Endodermal cell (in vitro differentiated cells): Measurements from ENCODE around the gene PCNX1. TPM values are rescaled to one million over a fixed set of nuclear protein-coding genes. Genes with fewer than 3 reads are reported as not detected.
"Not testable (repeated sequence)": the region's sequence is repeated elsewhere in the genome, so short reads cannot be mapped to it uniquely, and the experiment has no call there.

ENCODE experiments used
- DNase-seq: peaks from one replicate; pipeline ENCODE4 v3.0.0-alpha.2; 2017
- H3K27ac ChIP-seq: 2 replicates; pipeline ENCODE4 v1.5.1; 2013; ENCODE audit warnings: mild to moderate bottlenecking, low read depth, low read length, moderate library complexity
- H3K27me3 ChIP-seq: 2 replicates; pipeline ENCODE4 v1.6.1; 2013; ENCODE audit warnings: mild to moderate bottlenecking, low read length, moderate library complexity; ENCODE audit not compliant: insufficient read depth, control insufficient read depth, poor library complexity, severe bottlenecking
- H3K36me3 ChIP-seq: 2 replicates; pipeline ENCODE4 v1.7.0; 2013; ENCODE audit warnings: mild to moderate bottlenecking, low read length, moderate library complexity; ENCODE audit not compliant: control insufficient read depth, insufficient read depth
- H3K4me1 ChIP-seq: one replicate; pipeline ENCODE4 v1.7.0; 2013; ENCODE audit warnings: low read length; ENCODE audit not compliant: control insufficient read depth, insufficient read depth
- H3K4me3 ChIP-seq: 2 replicates; pipeline ENCODE4 v1.5.1; 2013; ENCODE audit warnings: mild to moderate bottlenecking, low read length, moderate library complexity
- H3K9ac ChIP-seq: 2 replicates; pipeline ENCODE4 v1.6.1; 2013; ENCODE audit warnings: mild to moderate bottlenecking, low read length, moderate library complexity; ENCODE audit not compliant: poor library complexity, severe bottlenecking; ENCODE audit errors: extremely low read depth
- H3K9me3 ChIP-seq: 2 replicates; pipeline ENCODE4 v1.6.1; 2013; ENCODE audit warnings: mild to moderate bottlenecking, low read length, moderate library complexity; ENCODE audit not compliant: control insufficient read depth
- H3K27ac Mint-ChIP-seq: 2 replicates; pipeline ENCODE4 v1.8.0; 2020; ENCODE audit warnings: mixed read lengths
- H3K27me3 Mint-ChIP-seq: 2 replicates; pipeline ENCODE4 v1.8.0; 2021; ENCODE audit warnings: mild to moderate bottlenecking, mixed read lengths; ENCODE audit not compliant: insufficient read depth
- H3K36me3 Mint-ChIP-seq: 2 replicates; pipeline ENCODE4 v1.8.0; 2020; ENCODE audit warnings: low read depth, mixed read lengths
- H3K4me1 Mint-ChIP-seq: 2 replicates; pipeline ENCODE4 v1.8.0; 2020; ENCODE audit warnings: mixed read lengths
- H3K4me3 Mint-ChIP-seq: 2 replicates; pipeline ENCODE4 v1.8.0; 2020; ENCODE audit warnings: mild to moderate bottlenecking, moderate library complexity, mixed read lengths
- H3K9me3 Mint-ChIP-seq: 2 replicates; pipeline ENCODE4 v1.8.0; 2020; ENCODE audit warnings: mild to moderate bottlenecking, mixed read lengths
- CTCF ChIP-seq: fragments of 200-600 bp; sonication (generic); conservative IDR thresholded peaks from 2 replicates; pipeline ENCODE4 v1.5.0; 2021; ENCODE audit warnings: antibody characterized with exemption, mild to moderate bottlenecking
- WGBS, 2 experiments: methylation state at CpG; one replicate each; pipeline versions ENCODE4 v1.1.5 to v1.1.7; 2013; ENCODE audit warnings: missing lambda C conversion rate in 2 of 2, mixed read lengths in 1 of 2; ENCODE audit not compliant: insufficient coverage in 1 of 2, insufficient read length in 1 of 2; 5-methylcytosine and 5-hydroxymethylcytosine counted together
- total RNA-seq, 2 donors: library from RNA; stranded (reverse); fragmentation: NEBNext Ultra II Directional in 1 of 2; extraction: Animal tissue kit (Norgen Biotek cat#: 25700) in 1 of 2; gene quantifications; 2 replicates in 1 of 2; 3 replicates in 1 of 2; pipeline ENCODE4 v1.2.1, GENCODE V29; 2021

Gene PCNX1
- total RNA-seq, 2 donors from 2014 or later: 68.2 TPM

GRCh38 chr14:70934084-70934483 lies 26.8 kb downstream of the PCNX1 start:
- H3K4me3 Mint-ChIP-seq: no peak overlapping the region
- WGBS, 2 experiments: 97% methylated on average over 3 to 5 of the region's 5 CpGs

GRCh38 chr14:70934502-70935134 lies 27.4 kb downstream of the PCNX1 start:
- H3K4me3 Mint-ChIP-seq: no peak overlapping the region
- Histone ChIP-seq H3K36me3 (no peaks in the 10 kb centered on the region), H3K27me3 (no peaks in the 10 kb centered on the region), H3K4me3 (no peak overlapping the region), H3K27ac (no peak overlapping the region), H3K9me3 (peaks cover 3% of the 10 kb centered on the region), H3K4me1 (no peaks in the 10 kb centered on the region), H3K9ac (no peak overlapping the region)
- peaks cover 31% of the 10 kb centered on the region for H3K9me3 Mint-ChIP-seq
- no peak for TF ChIP-seq CTCF
- 95 to 96% methylated on average over 2 of the region's 2 CpGs for WGBS, 2 experiments
- peaks cover 2% of the 10 kb centered on the region for H3K4me1 Mint-ChIP-seq
- peaks cover 11% of the 10 kb centered on the region for H3K36me3 Mint-ChIP-seq
- H3K27me3 Mint-ChIP-seq: no peaks in the 10 kb centered on the region
- H3K27ac Mint-ChIP-seq: no peak overlapping the region
- DNase-seq: no peak

More at GRCh38 chr14:70934084-70934483, 26.8 kb downstream of the PCNX1 start:
- Mint-ChIP-seq H3K9me3 (peaks cover 25% of the 10 kb centered on the region), H3K4me1 (peaks cover 5% of the 10 kb centered on the region), H3K27me3 (no peaks in the 10 kb centered on the region), H3K36me3 (peaks cover 6% of the 10 kb centered on the region), H3K27ac (no peak overlapping the region)
- Histone ChIP-seq H3K36me3 (no peaks in the 10 kb centered on the region), H3K9ac (no peak overlapping the region), H3K4me3 (no peak overlapping the region), H3K4me1 (no peaks in the 10 kb centered on the region), H3K27me3 (no peaks in the 10 kb centered on the region), H3K9me3 (peaks cover 3% of the 10 kb centered on the region), H3K27ac (no peak overlapping the region)
- no peak for TF ChIP-seq CTCF
- no peak for DNase-seq

- WGBS, 2 experiments: 92% methylated on average over 2 to 3 of the region's 3 CpGs
- Mint-ChIP-seq H3K9me3 (peaks cover 36% of the 10 kb centered on the region), H3K27ac (no peak overlapping the region), H3K4me3 (no peak overlapping the region), H3K4me1 (no peaks in the 10 kb centered on the region), H3K27me3 (no peaks in the 10 kb centered on the region), H3K36me3 (peaks cover 16% of the 10 kb centered on the region)
- no peak for TF ChIP-seq CTCF
- H3K27ac ChIP-seq: no peak overlapping the region
- H3K4me1 ChIP-seq: no peaks in the 10 kb centered on the region
- H3K36me3 ChIP-seq: no peaks in the 10 kb centered on the region
- no peak for DNase-seq
- H3K4me3 ChIP-seq: no peak overlapping the region
- H3K9me3 ChIP-seq: peaks cover 3% of the 10 kb centered on the region
- no peak overlapping the region for H3K9ac ChIP-seq
- no peaks in the 10 kb centered on the region for H3K27me3 ChIP-seq
Measured at GRCh38 chr14:70935135-70935534, 27.9 kb downstream of the PCNX1 start.

- H3K27ac ChIP-seq, H3K27me3 Mint-ChIP-seq, H3K9ac ChIP-seq, H3K4me1 ChIP-seq, H3K4me3 Mint-ChIP-seq, H3K4me1 Mint-ChIP-seq, H3K27me3 ChIP-seq, H3K4me3 ChIP-seq, H3K27ac Mint-ChIP-seq, DNase-seq: not testable (repeated sequence)
- H3K36me3 Mint-ChIP-seq: peaks cover 60% of the 10 kb centered on the region
- peaks cover 81% of the 10 kb centered on the region for H3K9me3 Mint-ChIP-seq
- 86 to 95% methylated on average over 1 to 2 of the region's 4 CpGs for WGBS, 2 experiments
- H3K36me3 ChIP-seq: peaks cover 21% of the 10 kb centered on the region
- peaks cover 37% of the 10 kb centered on the region for H3K9me3 ChIP-seq
Measured at GRCh38 chr14:70939693-70940092, 32.4 kb downstream of the PCNX1 start.

GRCh38 chr14:70941637-70942341 lies 34.5 kb downstream of the PCNX1 start:
- DNase-seq, H3K4me3 Mint-ChIP-seq, H3K27ac ChIP-seq, H3K9ac ChIP-seq, H3K27ac Mint-ChIP-seq, H3K27me3 ChIP-seq, H3K4me1 Mint-ChIP-seq, H3K4me3 ChIP-seq, H3K4me1 ChIP-seq, H3K27me3 Mint-ChIP-seq: not testable (repeated sequence)
- Mint-ChIP-seq H3K9me3 (peaks cover 87% of the 10 kb centered on the region), H3K36me3 (peaks cover 74% of the 10 kb centered on the region)
- WGBS, 2 experiments: 90 to 100% methylated on average over 4 to 15 of the region's 15 CpGs
- Histone ChIP-seq H3K36me3 (peaks cover 42% of the 10 kb centered on the region), H3K9me3 (peaks cover 55% of the 10 kb centered on the region)
